B cell (primary cell): ENCODE results near the gene NUDT14. TPM values are rescaled to one million over a fixed set of nuclear protein-coding genes. Genes with fewer than 3 reads are reported as not detected.

ENCODE experiments used
- ATAC-seq: fragments of 200-7000 bp; cut with Tn5 transposase; one replicate; pipeline ENCODE4 v1.10.0; 2021; ENCODE audit warnings: low read depth, mild to moderate bottlenecking, moderate number of reproducible peaks, moderate library complexity
- CTCF ChIA-PET: fragments of 350-600 bp; sonication (Branson Sonifier 250); formaldehyde crosslinking; loops from one replicate; lab custom pipeline; 2021; ENCODE audit warnings: antibody characterized with exemption, inconsistent platforms; lab: Charles Lee
- POLR2A ChIA-PET: fragments of 350-600 bp; sonication (Branson Sonifier 250); formaldehyde crosslinking; loops from one replicate; lab custom pipeline; 2021; ENCODE audit warnings: antibody characterized with exemption; lab: Charles Lee
- DNase-seq: peaks from one replicate; pipeline ENCODE4 v3.0.0; 2013
- H2AFZ ChIP-seq: 2 replicates; pipeline ENCODE4 v1.6.1; 2012; ENCODE audit warnings: mild to moderate bottlenecking, low read depth, low read length; ENCODE audit not compliant: insufficient read depth, poor library complexity, severe bottlenecking
- H3K27ac ChIP-seq, 2 donors: 1 replicate in 1 of 2; 2 replicates in 1 of 2; pipeline ENCODE4 v1.5.1; 2012 to 2013; ENCODE audit warnings: low read length in 2 of 2, mild to moderate bottlenecking in 2 of 2, moderate library complexity in 1 of 2
- H3K27me3 ChIP-seq, 4 experiments: fragments of 200-600 bp in 1 of 4; sonication (generic) in 1 of 4; replicated peaks in 1 of 4; 1 replicate in 2 of 4; 2 replicates in 2 of 4; pipeline versions ENCODE4 v1.6.1 to v1.7.0; 2013 to 2016; ENCODE audit warnings: low read length in 3 of 4, mild to moderate bottlenecking in 2 of 4, mixed read lengths in 1 of 4, moderate library complexity in 1 of 4; ENCODE audit not compliant: insufficient read depth in 4 of 4, control insufficient read depth in 3 of 4; ENCODE audit errors: control extremely low read depth in 1 of 4
- H3K36me3 ChIP-seq, 2 experiments: replicated peaks in 1 of 2; 1 replicate in 1 of 2; 2 replicates in 1 of 2; pipeline versions ENCODE4 v1.6.1 to v1.7.1; 2013; ENCODE audit warnings: low read length in 1 of 2; ENCODE audit not compliant: insufficient read depth in 2 of 2, control insufficient read depth in 1 of 2; ENCODE audit errors: control extremely low read depth in 1 of 2, extremely low read depth in 1 of 2
- H3K4me1 ChIP-seq, 2 donors: fragments of 200-600 bp in 1 of 2; sonication (generic) in 1 of 2; 1 replicate in 1 of 2; 2 replicates in 1 of 2; pipeline versions ENCODE4 v1.5.1 to v1.6.1; 2013 to 2017; ENCODE audit warnings: low read length in 2 of 2; ENCODE audit not compliant: control insufficient read depth in 2 of 2, insufficient read depth in 2 of 2
- H3K4me2 ChIP-seq: replicated peaks from 2 replicates; pipeline ENCODE3; 2012; ENCODE audit warnings: mild to moderate bottlenecking, low read depth, low read length; ENCODE audit not compliant: poor library complexity, severe bottlenecking
- H3K4me3 ChIP-seq, 5 experiments: fragments of 200-600 bp in 1 of 5; sonication (generic) in 1 of 5; 1 replicate in 3 of 5; 2 replicates in 2 of 5; pipeline versions ENCODE4 v1.5.1 to v1.7.0; 2011 to 2016; ENCODE audit warnings: low read length in 4 of 5, mild to moderate bottlenecking in 4 of 5, low read depth in 2 of 5, control low read depth in 1 of 5, moderate library complexity in 1 of 5; ENCODE audit not compliant: insufficient read depth in 1 of 5; ENCODE audit errors: control extremely low read depth in 1 of 5, extremely low read depth in 1 of 5
- H3K79me2 ChIP-seq: fragments of 200-600 bp; sonication (generic); one replicate; pipeline ENCODE4 v1.6.0; 2016; ENCODE audit warnings: low read length; ENCODE audit not compliant: control insufficient read depth, insufficient read depth
- H3K9ac ChIP-seq: fragments of 200-600 bp; sonication (generic); 2 replicates; pipeline ENCODE4 v1.6.1; 2017; ENCODE audit warnings: mild to moderate bottlenecking, low read length, moderate library complexity
- H3K9me3 ChIP-seq, 3 donors: one replicate each; pipeline versions ENCODE4 v1.6.1 to v1.7.1; 2013; ENCODE audit warnings: low read length in 2 of 3; ENCODE audit not compliant: control insufficient read depth in 2 of 3, insufficient read depth in 1 of 3; ENCODE audit errors: control extremely low read depth in 1 of 3
- H4K20me1 ChIP-seq: 2 replicates; pipeline ENCODE4 v1.6.0; 2012; ENCODE audit warnings: mild to moderate bottlenecking, low read length; ENCODE audit not compliant: insufficient read depth, control insufficient read depth, poor library complexity, severe bottlenecking
- H3K27ac Mint-ChIP-seq: one replicate; pipeline ENCODE4 v1.8.0; 2021; ENCODE audit warnings: mixed read lengths
- H3K27me3 Mint-ChIP-seq: one replicate; pipeline ENCODE4 v1.8.0; 2021; ENCODE audit warnings: mixed read lengths
- H3K4me1 Mint-ChIP-seq: one replicate; pipeline ENCODE4 v1.8.0; 2021; ENCODE audit warnings: mixed read lengths
- H3K4me3 Mint-ChIP-seq: one replicate; pipeline ENCODE4 v1.8.0; 2021; ENCODE audit warnings: mixed read lengths
- H3K9me3 Mint-ChIP-seq: one replicate; pipeline ENCODE4 v1.8.0; 2022; ENCODE audit warnings: mixed read lengths; ENCODE audit not compliant: insufficient read depth
- CTCF ChIP-seq: fragments of 200-600 bp; IDR thresholded peaks from one replicate; pipeline ENCODE4 v1.8.0; 2022; ENCODE audit warnings: antibody characterized with exemption, mild to moderate bottlenecking
- EZH2 ChIP-seq: IDR thresholded peaks from 2 replicates; pipeline ENCODE4 v1.6.1; 2012; ENCODE audit warnings: borderline replicate concordance, low read depth, mild to moderate bottlenecking, moderate library complexity, low read length; ENCODE audit not compliant: insufficient read depth, poor library complexity, severe bottlenecking
- WGBS: methylation state at CpG from one replicate; pipeline ENCODE4 v1.1.5; 2013; ENCODE audit warnings: missing lambda C conversion rate; ENCODE audit not compliant: insufficient coverage; 5-methylcytosine and 5-hydroxymethylcytosine counted together
- intact Hi-C: fragments of 100-400 bp; cut with micrococcal nuclease; formaldehyde crosslinking; loops from one replicate; pipeline ENCODE4 v1.10.0; 2022
- polyA plus RNA-seq: library from polyadenylated mRNA; depleted of rRNA; stranded (reverse); fragments of >200 nt; gene quantifications from 2 replicates; pipeline ENCODE4 v1.2.3, GENCODE V29; 2012
- total RNA-seq, 2 donors: library from RNA; stranded (reverse); fragments of 120-200 nt in 1 of 2; gene quantifications; 1 replicate in 1 of 2; 2 replicates in 1 of 2; pipeline versions ENCODE4 v1.2.3 to v1.2.4, GENCODE V29; 2013 to 2022

Gene NUDT14
- total and polyA plus RNA-seq, 2 donors (not counting 1 experiment from before 2014, with no cell fraction given), result 17.4 to 31.6 TPM

GRCh38 chr14:105165134-105165704 lies 15.9 kb downstream of the NUDT14 start:
- H3K4me2 ChIP-seq, result no peak overlapping the region
- ChIA-PET POLR2A (no interaction called here), CTCF (interaction anchor here (1.4 kb wide), 1 partner anchor 75 kb away, joined by 5 read pairs; no protein-coding TSS in a partner anchor)
- WGBS, result 27% methylated on average over 7 of the region's 10 CpGs
- no peaks in the 10 kb centered on the region for H3K36me3 ChIP-seq
- ATAC-seq, result no peak
- no peaks in the 10 kb centered on the region for H4K20me1 ChIP-seq
- intact Hi-C loops, result no loop called here
- H2AFZ ChIP-seq, result no peak overlapping the region
- peaks cover 23% of the 10 kb centered on the region for H3K4me1 Mint-ChIP-seq
- H3K4me1 ChIP-seq, result peaks cover 15 to 16% of the 10 kb centered on the region in 2 donors
- no peak for TF ChIP-seq EZH2
- TF ChIP-seq CTCF, result no peak
- no peak overlapping the region for H3K9ac ChIP-seq
- no peaks in the 10 kb centered on the region for H3K9me3 Mint-ChIP-seq
- no peaks in the 10 kb centered on the region for H3K9me3 ChIP-seq
- H3K27me3 ChIP-seq, result peaks cover 0 to 34% (median 14%) of the 10 kb centered on the region in 4 experiments
- no peak for DNase-seq
- H3K27ac ChIP-seq, result no peak overlapping the region
- no peak overlapping the region for H3K4me3 ChIP-seq
- peak overlapping the region; percentile 32 for H3K4me3 Mint-ChIP-seq
- no peak overlapping the region for H3K27ac Mint-ChIP-seq
- no peaks in the 10 kb centered on the region for H3K79me2 ChIP-seq
- peaks cover 17% of the 10 kb centered on the region for H3K27me3 Mint-ChIP-seq

GRCh38 chr14:105163040-105163742 lies 17.9 kb downstream of the NUDT14 start:
- CTCF ChIA-PET, result no interaction called here

More at GRCh38 chr14:105163040-105163742, 17.9 kb downstream of the NUDT14 start:
- TF ChIP-seq EZH2, result no peak
- no peak for TF ChIP-seq CTCF
- H3K27ac Mint-ChIP-seq, result no peak overlapping the region
- Histone ChIP-seq H3K79me2 (no peaks in the 10 kb centered on the region), H3K27ac (no peak overlapping the region), H3K4me2 (no peak overlapping the region), H3K9me3 (no peaks in the 10 kb centered on the region), H3K4me3 (no peak overlapping the region), H4K20me1 (no peaks in the 10 kb centered on the region), H3K27me3 (peaks cover 0 to 20% (median 6%) of the 10 kb centered on the region in 4 experiments), H3K4me1 (peaks cover 7 to 10% of the 10 kb centered on the region in 2 donors), H2AFZ (no peak overlapping the region), H3K36me3 (no peaks in the 10 kb centered on the region), H3K9ac (no peak overlapping the region)
- 90% methylated on average over 13 of the region's 18 CpGs for whole genome bisulfite sequencing
- H3K27me3 Mint-ChIP-seq, result peaks cover 7% of the 10 kb centered on the region
- DNase-seq (no peak), ATAC-seq (no peak)
- no peaks in the 10 kb centered on the region for H3K9me3 Mint-ChIP-seq
- intact Hi-C loops, result no loop called here
- no peak overlapping the region for H3K4me3 Mint-ChIP-seq
- POLR2A ChIA-PET, result no interaction called here
- H3K4me1 Mint-ChIP-seq, result peaks cover 15% of the 10 kb centered on the region
